Measurements from ENCODE around the gene TMEM132C.

- TF ChIP-seq CTCF (IDR thresholded peaks at IDR 0.05): no peak
- no peak for TF ChIP-seq POLR2A (IDR thresholded peaks at IDR 0.05)
- TF ChIP-seq POLR2AphosphoS5 (IDR thresholded peaks at IDR 0.05): no peak
Measured at GRCh38 chr12:128727999-128728398, 461.0 kb downstream of the TMEM132C start.
